GM13977 (cell line): ENCODE results near the gene DBF4B.

Experiments
- DNase-seq: peaks from one replicate; pipeline ENCODE4 v3.0.0; 2012; ENCODE audit warnings: low spot score
- CTCF ChIP-seq: IDR thresholded peaks from 2 replicates; pipeline ENCODE4 v1.5.1; 2012; ENCODE audit warnings: mild to moderate bottlenecking, control low read depth; ENCODE audit not compliant: insufficient read depth; ENCODE audit errors: extremely low read depth, missing control alignments
- in situ Hi-C: fragments of 300-500 bp; cut with MboI; formaldehyde crosslinking; loops from one replicate; pipeline ENCODE4 v1.12.0; 2022; ENCODE audit warnings: low sequenced_read_pairs, low pct_unique_long_range_greater_than_20kb, mixed read lengths, inconsistent platforms; ENCODE audit not compliant: unreplicated experiment

Gene DBF4B

GRCh38 chr17:44747566-44747965 lies 39.1 kb downstream of the DBF4B start:
- TF ChIP-seq CTCF = no peak
- no peak for DNase-seq
- in situ Hi-C loops = no loop called here

- in situ Hi-C loops = no loop called here
- no peak for TF ChIP-seq CTCF
- DNase-seq = no peak
Observed at GRCh38 chr17:44749076-44749979, 40.9 kb downstream of the DBF4B start.

- in situ Hi-C loops = no loop called here
- TF ChIP-seq CTCF = no peak
- DNase-seq = no peak
Observed at GRCh38 chr17:44749980-44750318, 41.5 kb downstream of the DBF4B start.

GRCh38 chr17:44751331-44751730 lies 42.9 kb downstream of the DBF4B start:
- no peak for TF ChIP-seq CTCF
- in situ Hi-C loops = no loop called here
- DNase-seq = no peak

- TF ChIP-seq CTCF = no peak
- no peak for DNase-seq
- in situ Hi-C loops = no loop called here
Observed at GRCh38 chr17:44751806-44752205, 43.3 kb downstream of the DBF4B start.

- DNase-seq = no peak
- in situ Hi-C loops = no loop called here
- TF ChIP-seq CTCF = no peak
Observed at GRCh38 chr17:44752953-44753861, 44.7 kb downstream of the DBF4B start.
